Natural killer cell (primary cell): ENCODE results near the gene SDF2L1. TPM values are rescaled to one million over a fixed set of nuclear protein-coding genes. Genes with fewer than 3 reads are reported as not detected.
A peak's percentile ranks its signal among the peaks of the same experiment; 100 is the strongest.
"Not testable (repeated sequence)": the region's sequence is repeated elsewhere in the genome, so short reads cannot be mapped to it uniquely, and the experiment has no call there.

Experiments used
- ATAC-seq, 3 donors: fragments of 150-1000 bp in 2 of 3; fragments of 200-7000 bp in 1 of 3; cut with Tn5 transposase; 1 replicate in 1 of 3; 2 replicates in 2 of 3; pipeline ENCODE4 v1.10.0; 2021; ENCODE audit warnings: mild to moderate bottlenecking in 2 of 3, moderate library complexity in 2 of 3
- DNase-seq, 2 donors: peaks; one replicate each; pipeline versions ENCODE4 v3.0.0 to v3.0.0-alpha.2; 2013 to 2021; ENCODE audit warnings: mixed read lengths in 1 of 2
- H3K27ac ChIP-seq: one replicate; pipeline ENCODE4 v1.5.1; 2013; ENCODE audit warnings: mild to moderate bottlenecking, low read length
- H3K27me3 ChIP-seq: one replicate; pipeline ENCODE4 v1.6.1; 2013; ENCODE audit warnings: low read length; ENCODE audit not compliant: control insufficient read depth, insufficient read depth
- H3K36me3 ChIP-seq: one replicate; pipeline ENCODE4 v1.6.1; 2013; ENCODE audit warnings: low read length; ENCODE audit not compliant: control insufficient read depth, insufficient read depth
- H3K4me1 ChIP-seq: one replicate; pipeline ENCODE4 v1.6.1; 2013; ENCODE audit warnings: low read length; ENCODE audit not compliant: control insufficient read depth, insufficient read depth
- H3K4me3 ChIP-seq: one replicate; pipeline ENCODE4 v1.5.1; 2013; ENCODE audit warnings: low read length
- H3K9me3 ChIP-seq: one replicate; pipeline ENCODE4 v1.6.1; 2013; ENCODE audit warnings: low read length; ENCODE audit not compliant: control insufficient read depth, insufficient read depth
- H3K27ac Mint-ChIP-seq, 2 donors: one replicate each; pipeline ENCODE4 v1.8.0; 2022; ENCODE audit warnings: mild to moderate bottlenecking in 2 of 2, mixed read lengths in 2 of 2, moderate library complexity in 1 of 2
- H3K27me3 Mint-ChIP-seq, 2 donors: one replicate each; pipeline ENCODE4 v1.8.0; 2022; ENCODE audit warnings: low read depth in 2 of 2, mixed read lengths in 2 of 2
- H3K36me3 Mint-ChIP-seq: one replicate; pipeline ENCODE4 v1.8.0; 2022; ENCODE audit warnings: mixed read lengths
- H3K4me1 Mint-ChIP-seq, 2 donors: one replicate each; pipeline ENCODE4 v1.8.0; 2022; ENCODE audit warnings: mixed read lengths in 2 of 2
- H3K4me3 Mint-ChIP-seq: one replicate; pipeline ENCODE4 v1.8.0; 2022; ENCODE audit warnings: mild to moderate bottlenecking, moderate library complexity, mixed read lengths
- H3K9me3 Mint-ChIP-seq, 2 donors: one replicate each; pipeline ENCODE4 v1.8.0; 2022; ENCODE audit warnings: mixed read lengths in 2 of 2
- CTCF ChIP-seq: fragments of 200-600 bp; IDR thresholded peaks from one replicate; pipeline ENCODE4 v1.8.0; 2022; ENCODE audit warnings: antibody characterized with exemption
- WGBS: methylation state at CpG from one replicate; pipeline ENCODE4 v1.1.7; 2013; ENCODE audit warnings: missing lambda C conversion rate; ENCODE audit not compliant: insufficient coverage; 5-methylcytosine and 5-hydroxymethylcytosine counted together
- intact Hi-C: fragments of 100-400 bp; cut with micrococcal nuclease; formaldehyde crosslinking; loops from one replicate; pipeline ENCODE4 v1.14.2; 2022
- total RNA-seq, 4 donors: library from RNA; stranded (reverse); fragments of 120-200 nt in 1 of 4; gene quantifications; one replicate each; pipeline versions ENCODE4 v1.2.3 to v1.2.4, GENCODE V29; 2013 to 2022

SDF2L1 gene
- total RNA-seq, 3 donors from 2014 or later (not counting 1 experiment from before 2014, with no cell fraction given) = 38.3 to 55.8 (median 40.3) TPM

GRCh38 chr22:21677606-21678443 lies 35.7 kb downstream of the SDF2L1 start:
- peaks cover 59% of the 10 kb centered on the region for H3K4me1 ChIP-seq
- intact Hi-C loops = no loop called here
- no peak for DNase-seq
- H3K27me3 Mint-ChIP-seq = no peaks in the 10 kb centered on the region
- H3K4me3 Mint-ChIP-seq = peak overlapping the region; percentile 68
- peaks cover 39% of the 10 kb centered on the region for H3K36me3 ChIP-seq
- H3K36me3 Mint-ChIP-seq = peaks cover 9% of the 10 kb centered on the region
- H3K9me3 ChIP-seq = no peaks in the 10 kb centered on the region
- H3K27me3 ChIP-seq = no peaks in the 10 kb centered on the region
- H3K9me3 Mint-ChIP-seq = no peaks in the 10 kb centered on the region
- no peak overlapping the region for H3K4me3 ChIP-seq
- peaks cover 26 to 64% of the 10 kb centered on the region in 2 donors for H3K4me1 Mint-ChIP-seq
- peak in 1 of 3 donors; percentile 16 for ATAC-seq
- H3K27ac ChIP-seq = no peak overlapping the region
- peak overlapping the region; percentile 50 to 82 for H3K27ac Mint-ChIP-seq
- 80% methylated on average over 15 of the region's 15 CpGs for WGBS
- no peak for TF ChIP-seq CTCF

- Mint-ChIP-seq H3K4me3 (peak overlapping the region; percentile 68), H3K4me1 (peaks cover 26 to 59% of the 10 kb centered on the region in 2 donors), H3K27ac (peak overlapping the region; percentile 34 to 82)
- H3K4me3 ChIP-seq, H3K9me3 Mint-ChIP-seq, H3K27me3 ChIP-seq, intact Hi-C loops, H3K27ac ChIP-seq, H3K27me3 Mint-ChIP-seq, H3K36me3 Mint-ChIP-seq, ATAC-seq, H3K9me3 ChIP-seq, DNase-seq: not testable (repeated sequence)
- H3K4me1 ChIP-seq = peaks cover 61% of the 10 kb centered on the region
- H3K36me3 ChIP-seq = peaks cover 36% of the 10 kb centered on the region
- 98% methylated on average over 5 of the region's 12 CpGs for WGBS
These were observed 36.7 kb downstream of the SDF2L1 start for GRCh38 chr22:21678842-21679241.

- Mint-ChIP-seq H3K4me3 (no peak overlapping the region), H3K9me3 (no peaks in the 10 kb centered on the region), H3K4me1 (peaks cover 26 to 56% of the 10 kb centered on the region in 2 donors), H3K27me3 (no peaks in the 10 kb centered on the region), H3K27ac (peak overlapping the region in 1 of 2 donors; percentile 91), H3K36me3 (no peaks in the 10 kb centered on the region)
- ATAC-seq (no peak), DNase-seq (no peak)
- 98% methylated on average over 4 of the region's 4 CpGs for WGBS
- Histone ChIP-seq H3K27ac (no peak overlapping the region), H3K36me3 (peaks cover 32% of the 10 kb centered on the region), H3K9me3 (no peaks in the 10 kb centered on the region), H3K4me3 (no peak overlapping the region), H3K27me3 (no peaks in the 10 kb centered on the region), H3K4me1 (peaks cover 61% of the 10 kb centered on the region)
- no peak for TF ChIP-seq CTCF
- intact Hi-C loops = no loop called here
These were observed 37.3 kb downstream of the SDF2L1 start for GRCh38 chr22:21679383-21679782.

- ATAC-seq (peak; percentile 76 to 85 (median 77)), DNase-seq (peak in 1 of 2 donors; percentile 64)
- Histone ChIP-seq H3K4me3 (no peak overlapping the region), H3K27ac (peak overlapping the region; percentile 76), H3K27me3 (no peaks in the 10 kb centered on the region), H3K9me3 (no peaks in the 10 kb centered on the region), H3K4me1 (peaks cover 57% of the 10 kb centered on the region), H3K36me3 (peaks cover 33% of the 10 kb centered on the region)
- TF ChIP-seq CTCF = no peak
- intact Hi-C loops = loop anchor here (1.0 kb wide), 1 partner anchor 8 kb away; no protein-coding TSS in a partner anchor
- Mint-ChIP-seq H3K27ac (peak overlapping the region; percentile 91 to 92), H3K9me3 (no peaks in the 10 kb centered on the region), H3K4me3 (peak overlapping the region; percentile 87), H3K4me1 (peaks cover 23 to 48% of the 10 kb centered on the region in 2 donors), H3K36me3 (no peaks in the 10 kb centered on the region), H3K27me3 (no peaks in the 10 kb centered on the region)
- 65% methylated on average over 21 of the region's 21 CpGs for WGBS
These were observed 38.9 kb downstream of the SDF2L1 start for GRCh38 chr22:21680830-21681565.
